H1 (cell line): Measurements from ENCODE around the gene STX2. TPM values are rescaled to one million over a fixed set of nuclear protein-coding genes. Genes with fewer than 3 reads are reported as not detected.

ENCODE experiments used
- CTCF ChIA-PET: fragments of 300-600 bp; sonication (Branson Sonifier 250); formaldehyde crosslinking; loops from one replicate; lab custom pipeline; 2021; ENCODE audit not compliant: partially characterized antibody; lab: Charles Lee
- POLR2A ChIA-PET: fragments of 300-600 bp; sonication (Branson Sonifier 250); formaldehyde crosslinking; loops from one replicate; lab custom pipeline; 2021; ENCODE audit warnings: inconsistent platforms; ENCODE audit not compliant: partially characterized antibody; lab: Charles Lee
- DNase-seq, 2 experiments: peaks; one replicate each; pipeline versions ENCODE4 v3.0.0 to v3.0.0-alpha.2; 2010 to 2022; ENCODE audit warnings: low spot score in 2 of 2, low read depth in 1 of 2, mixed read lengths in 1 of 2
- FAIRE-seq: peaks from 2 replicates; lab custom pipeline; 2011; peaks lifted over from hg19 to GRCh38; lab: Jason Lieb, UNC
- H2AFZ ChIP-seq: 2 replicates; pipeline ENCODE4 v1.8.1; 2012; ENCODE audit warnings: low read length, inconsistent platforms
- H2AK5ac ChIP-seq: 2 replicates; pipeline ENCODE4 v1.6.1; 2013; ENCODE audit warnings: low read depth, low read length
- H2BK120ac ChIP-seq: replicated peaks from 2 replicates; pipeline ENCODE3; 2013; ENCODE audit warnings: low read depth, low read length, inconsistent platforms
- H2BK12ac ChIP-seq: 2 replicates; pipeline ENCODE4 v1.6.1; 2013; ENCODE audit warnings: low read depth, low read length
- H2BK15ac ChIP-seq: 2 replicates; pipeline ENCODE4 v1.6.1; 2013; ENCODE audit warnings: low read length
- H2BK20ac ChIP-seq: 2 replicates; pipeline ENCODE4 v1.6.1; 2013; ENCODE audit warnings: low read length
- H2BK5ac ChIP-seq: 2 replicates; pipeline ENCODE4 v1.6.1; 2013; ENCODE audit warnings: low read depth, low read length
- H3K14ac ChIP-seq: 2 replicates; pipeline ENCODE4 v1.6.1; 2013; ENCODE audit warnings: inconsistent platforms; ENCODE audit not compliant: insufficient read length
- H3K18ac ChIP-seq: 2 replicates; pipeline ENCODE4 v1.6.1; 2013; ENCODE audit warnings: low read length; ENCODE audit errors: extremely low read depth
- H3K23ac ChIP-seq: 2 replicates; pipeline ENCODE4 v1.6.1; 2013; ENCODE audit warnings: inconsistent platforms; ENCODE audit not compliant: insufficient read length
- H3K23me2 ChIP-seq: 2 replicates; pipeline ENCODE4 v1.6.1; 2013; ENCODE audit warnings: low read depth, low read length
- H3K27ac ChIP-seq: 2 replicates; pipeline ENCODE4 v1.6.1; 2011; ENCODE audit warnings: low read depth, low read length, inconsistent platforms
- H3K27me3 ChIP-seq, 4 experiments: replicated peaks in 1 of 4; 1 replicate in 1 of 4; 2 replicates in 3 of 4; pipeline versions ENCODE4 v1.6.1 to v1.8.1; 2011 to 2013; ENCODE audit warnings: low read length in 3 of 4, mild to moderate bottlenecking in 3 of 4, inconsistent platforms in 2 of 4, mixed read lengths in 2 of 4, moderate library complexity in 1 of 4; ENCODE audit not compliant: control insufficient read depth in 3 of 4, insufficient read depth in 3 of 4; ENCODE audit errors: extremely low read depth in 1 of 4
- H3K36me3 ChIP-seq, 4 experiments: 2 replicates each; pipeline versions ENCODE4 v1.6.1 to v1.8.1; 2011 to 2013; ENCODE audit warnings: mild to moderate bottlenecking in 4 of 4, low read length in 3 of 4, moderate library complexity in 2 of 4, control low read depth in 1 of 4, inconsistent platforms in 1 of 4; ENCODE audit not compliant: insufficient read depth in 4 of 4, control insufficient read depth in 2 of 4
- H3K4ac ChIP-seq: replicated peaks from 2 replicates; pipeline ENCODE3; 2013; ENCODE audit warnings: low read length, low read depth, mixed read lengths, inconsistent platforms; ENCODE audit not compliant: insufficient read length
- H3K4me1 ChIP-seq, 4 experiments: replicated peaks in 1 of 4; 1 replicate in 1 of 4; 2 replicates in 3 of 4; pipeline versions ENCODE4 v1.6.1 to v1.8.1; 2011 to 2013; ENCODE audit warnings: low read length in 3 of 4, inconsistent platforms in 2 of 4, mixed read lengths in 1 of 4; ENCODE audit not compliant: insufficient read depth in 4 of 4, control insufficient read depth in 3 of 4
- H3K4me2 ChIP-seq, 2 experiments: 2 replicates each; pipeline versions ENCODE4 v1.6.1 to v1.8.1; 2011 to 2013; ENCODE audit warnings: low read depth in 2 of 2, low read length in 2 of 2, control low read depth in 1 of 2, inconsistent platforms in 1 of 2, mild to moderate bottlenecking in 1 of 2; ENCODE audit not compliant: insufficient read depth in 1 of 2
- H3K4me3 ChIP-seq, 4 experiments: fragments of 200-600, 300-600 bp in 1 of 4; sonication (generic), shearing (Covaris generic), sonication (Bioruptor Twin) in 1 of 4; 2 replicates each; pipeline versions ENCODE4 v1.5.1 to v1.8.1; 2011 to 2016; ENCODE audit warnings: low read length in 4 of 4, low read depth in 3 of 4, control low read depth in 2 of 4, inconsistent platforms in 2 of 4, mild to moderate bottlenecking in 2 of 4, mixed read lengths in 1 of 4, moderate library complexity in 1 of 4; ENCODE audit not compliant: insufficient read depth in 2 of 4; ENCODE audit errors: extremely low read depth in 1 of 4
- H3K56ac ChIP-seq: replicated peaks from 2 replicates; pipeline ENCODE3; 2013; ENCODE audit warnings: low read depth, mild to moderate bottlenecking, mixed read lengths, low read length, inconsistent platforms; ENCODE audit not compliant: insufficient read length
- H3K79me1 ChIP-seq: 2 replicates; pipeline ENCODE4 v1.6.1; 2013; ENCODE audit warnings: low read depth, low read length, control low read depth
- H3K79me2 ChIP-seq, 2 experiments: 2 replicates each; pipeline versions ENCODE4 v1.6.1 to v1.8.1; 2012 to 2013; ENCODE audit warnings: low read length in 2 of 2, mild to moderate bottlenecking in 2 of 2, inconsistent platforms in 1 of 2; ENCODE audit not compliant: insufficient read depth in 2 of 2, control insufficient read depth in 1 of 2
- H3K9ac ChIP-seq, 4 experiments: replicated peaks in 1 of 4; 1 replicate in 1 of 4; 2 replicates in 3 of 4; pipeline versions ENCODE4 v1.6.1 to v1.8.1; 2011 to 2013; ENCODE audit warnings: low read depth in 3 of 4, low read length in 3 of 4, control low read depth in 2 of 4, mild to moderate bottlenecking in 2 of 4, moderate library complexity in 2 of 4, inconsistent platforms in 1 of 4; ENCODE audit errors: extremely low read depth in 1 of 4
- H3K9me3 ChIP-seq, 2 experiments: 2 replicates each; pipeline versions ENCODE4 v1.6.1 to v1.8.1; 2012 to 2013; ENCODE audit warnings: mild to moderate bottlenecking in 2 of 2, moderate library complexity in 2 of 2, control low read depth in 1 of 2, inconsistent platforms in 1 of 2, low read depth in 1 of 2, low read length in 1 of 2, mixed read lengths in 1 of 2; ENCODE audit not compliant: insufficient read depth in 2 of 2
- H4K20me1 ChIP-seq, 2 experiments: replicated peaks in 1 of 2; 2 replicates each; pipeline versions ENCODE3 to v1.8.1; 2011 to 2013; ENCODE audit warnings: inconsistent platforms in 2 of 2, low read length in 2 of 2, mild to moderate bottlenecking in 1 of 2; ENCODE audit not compliant: insufficient read depth in 2 of 2, control insufficient read depth in 1 of 2
- H4K5ac ChIP-seq: 2 replicates; pipeline ENCODE4 v1.6.1; 2013; ENCODE audit warnings: low read length, low read depth, mixed read lengths, inconsistent platforms; ENCODE audit not compliant: insufficient read length
- H4K8ac ChIP-seq: 2 replicates; pipeline ENCODE4 v1.8.0; 2013; ENCODE audit warnings: mild to moderate bottlenecking, moderate library complexity, low read length, inconsistent platforms; ENCODE audit not compliant: insufficient read depth; ENCODE audit errors: extremely low read depth
- H4K91ac ChIP-seq: replicated peaks from 2 replicates; pipeline ENCODE3; 2013; ENCODE audit warnings: low read length, mixed read lengths, inconsistent platforms; ENCODE audit not compliant: insufficient read length
- WGBS, 2 experiments: shearing (Covaris generic) in 1 of 2; methylation state at CpG; one replicate each; pipeline versions ENCODE4 v1.1.6 to v1.1.7; 2013 to 2015; ENCODE audit warnings: low lambda C conversion rate in 2 of 2, mixed read lengths in 2 of 2, inconsistent platforms in 1 of 2, low coverage in 1 of 2, missing lambda C conversion rate in 1 of 2; ENCODE audit not compliant: insufficient replicate concordance in 2 of 2, insufficient coverage in 1 of 2, insufficient read length in 1 of 2; ENCODE audit errors: extremely low coverage in 1 of 2, missing lambda C conversion rate in 1 of 2; 5-methylcytosine and 5-hydroxymethylcytosine counted together
- polyA plus RNA-seq, 7 experiments: library from polyadenylated mRNA; depleted of rRNA in 3 of 7; stranded (reverse) in 5 of 7; unstranded in 2 of 7; fragments of >200 nt in 5 of 7; fragments of 200-250 nt in 2 of 7; gene quantifications; 1 replicate in 5 of 7; 2 replicates in 1 of 7; 4 replicates in 1 of 7; pipeline versions ENCODE4 v1.2.1 to v1.2.3, GENCODE V29; 2011 to 2013; ENCODE audit warnings: missing spikeins in 2 of 7, mixed read lengths in 2 of 7
- total RNA-seq: library from RNA; stranded (reverse); fragmentation: NEBNext Ultra II Directional; extraction: Animal tissue kit (Norgen Biotek cat#: 25700); gene quantifications from 2 replicates; pipeline ENCODE4 v1.2.1, GENCODE V29; 2021

Gene STX2
- total and polyA plus RNA-seq, 2 of the 8 experiments (the other 6 are each of a cell fraction or from before 2014, with no cell fraction given): 20.0 to 26.3 TPM

GRCh38 chr12:130742112-130742511, 96.9 kb downstream of the STX2 start:
- no peak overlapping the region; the same call in 1 of the 2 replicates for H4K8ac ChIP-seq
- H3K4me2 ChIP-seq: no peak overlapping the region
- H3K56ac ChIP-seq: no peak overlapping the region
- CTCF ChIA-PET: no interaction called here
- no peak overlapping the region for H3K4ac ChIP-seq
- no peaks in the 10 kb centered on the region for H3K27me3 ChIP-seq
- no peak overlapping the region for H4K5ac ChIP-seq
- WGBS, 2 experiments: 94% methylated on average over 12 of the region's 12 CpGs; no CpG with 5 or more reads in 1 of the 2 experiments
- H3K4me3 ChIP-seq: no peak overlapping the region
- H3K23me2 ChIP-seq: no peaks in the 10 kb centered on the region
- H3K23ac ChIP-seq: no peak overlapping the region
- H3K18ac ChIP-seq: no peak overlapping the region
- peaks cover 0 to 1% of the 10 kb centered on the region in 2 experiments for H4K20me1 ChIP-seq
- H2BK5ac ChIP-seq: no peak overlapping the region
- H3K14ac ChIP-seq: no peak overlapping the region
- no peak overlapping the region for H3K27ac ChIP-seq
- FAIRE-seq (no peak), DNase-seq (no peak)
- H2AK5ac ChIP-seq: no peak overlapping the region
- no peak overlapping the region for H2BK15ac ChIP-seq
- no peaks in the 10 kb centered on the region for H3K9me3 ChIP-seq
- H3K9ac ChIP-seq: no peak overlapping the region
- no peak overlapping the region for H4K91ac ChIP-seq
- no peak overlapping the region for H2AFZ ChIP-seq
- H3K4me1 ChIP-seq: no peaks in the 10 kb centered on the region
- no peaks in the 10 kb centered on the region for H3K79me2 ChIP-seq
- POLR2A ChIA-PET: no interaction called here
- no peak overlapping the region for H2BK20ac ChIP-seq
- no peaks in the 10 kb centered on the region for H3K36me3 ChIP-seq
- H3K79me1 ChIP-seq: no peaks in the 10 kb centered on the region
- H2BK120ac ChIP-seq: no peak overlapping the region
- H2BK12ac ChIP-seq: no peak overlapping the region
